ENCODE measurements around the gene TTC8. TPM values are rescaled to one million over a fixed set of nuclear protein-coding genes. Genes with fewer than 3 reads are reported as not detected.

The TTC8 gene
- total RNA-seq, 3 donors from 2014 or later, result 18.9 to 58.2 (median 44.6) TPM

DNA sequence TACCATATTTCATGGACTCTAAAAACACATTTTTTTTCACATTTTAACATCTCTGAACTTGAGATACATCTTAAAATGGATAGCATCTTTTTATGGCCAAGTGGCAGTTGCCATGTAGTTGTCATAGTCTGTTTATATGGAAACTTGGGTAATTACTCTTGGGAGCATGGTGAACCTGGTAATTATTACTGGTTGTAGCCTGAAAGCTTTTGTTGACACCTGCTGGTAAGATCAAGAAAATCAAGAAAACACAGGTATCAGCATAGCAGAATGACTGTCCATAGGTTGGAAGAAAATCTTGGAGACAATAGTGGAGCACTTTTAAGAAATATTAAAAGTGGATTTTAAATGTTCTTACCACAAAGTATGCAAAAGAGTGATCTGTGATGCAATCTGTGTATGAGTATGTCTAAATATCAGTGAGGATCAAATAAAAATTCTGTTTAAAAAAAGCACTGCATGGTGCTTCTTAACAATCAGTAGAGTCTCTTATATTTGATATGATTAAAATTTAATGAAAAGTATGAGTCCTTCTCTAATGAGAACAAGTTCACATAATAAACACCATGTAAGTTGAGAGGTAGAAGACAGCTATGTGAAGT, 44.2 kb downstream of the TTC8 start:
- TF ChIP-seq POLR2AphosphoS5 (IDR thresholded peaks at IDR 0.05), result no peak
- TF ChIP-seq, protein P1, sequence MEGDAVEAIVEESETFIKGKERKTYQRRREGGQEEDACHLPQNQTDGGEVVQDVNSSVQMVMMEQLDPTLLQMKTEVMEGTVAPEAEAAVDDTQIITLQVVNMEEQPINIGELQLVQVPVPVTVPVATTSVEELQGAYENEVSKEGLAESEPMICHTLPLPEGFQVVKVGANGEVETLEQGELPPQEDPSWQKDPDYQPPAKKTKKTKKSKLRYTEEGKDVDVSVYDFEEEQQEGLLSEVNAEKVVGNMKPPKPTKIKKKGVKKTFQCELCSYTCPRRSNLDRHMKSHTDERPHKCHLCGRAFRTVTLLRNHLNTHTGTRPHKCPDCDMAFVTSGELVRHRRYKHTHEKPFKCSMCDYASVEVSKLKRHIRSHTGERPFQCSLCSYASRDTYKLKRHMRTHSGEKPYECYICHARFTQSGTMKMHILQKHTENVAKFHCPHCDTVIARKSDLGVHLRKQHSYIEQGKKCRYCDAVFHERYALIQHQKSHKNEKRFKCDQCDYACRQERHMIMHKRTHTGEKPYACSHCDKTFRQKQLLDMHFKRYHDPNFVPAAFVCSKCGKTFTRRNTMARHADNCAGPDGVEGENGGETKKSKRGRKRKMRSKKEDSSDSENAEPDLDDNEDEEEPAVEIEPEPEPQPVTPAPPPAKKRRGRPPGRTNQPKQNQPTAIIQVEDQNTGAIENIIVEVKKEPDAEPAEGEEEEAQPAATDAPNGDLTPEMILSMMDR (IDR thresholded peaks at IDR 0.05), result peak in 2 of 3 donors; percentile 33 to 48
- Histone ChIP-seq H3K4me1 (no peaks in the 10 kb centered on the region), H3K36me3 (peaks cover 8% of the 10 kb centered on the region), H3K27ac (no peak overlapping the region), H3K9me3 (no peaks in the 10 kb centered on the region), H3K27me3 (no peaks in the 10 kb centered on the region), H3K4me3 (no peak overlapping the region)
- DNase-seq (ENCODE audit: low spot score in 2 of 2), result no peak
- intact Hi-C loops (cut with DNase I; ENCODE audit: low total_unique reads), result no loop called here

GRCh38 chr14:88870777-88871176, 46.3 kb downstream of the TTC8 start:
- Histone ChIP-seq H3K27ac (no peak overlapping the region), H3K9me3 (no peaks in the 10 kb centered on the region), H3K4me3 (no peak overlapping the region), H3K4me1 (no peaks in the 10 kb centered on the region), H3K27me3 (no peaks in the 10 kb centered on the region), H3K36me3 (peaks cover 8% of the 10 kb centered on the region)
- TF ChIP-seq, protein P1 (IDR thresholded peaks at IDR 0.05), result no peak
- TF ChIP-seq POLR2A (IDR thresholded peaks at IDR 0.05) (no peak), POLR2AphosphoS5 (IDR thresholded peaks at IDR 0.05) (no peak)
- intact Hi-C loops (cut with DNase I; ENCODE audit: low total_unique reads), result no loop called here
- DNase-seq (ENCODE audit: low spot score in 2 of 2), result no peak

DNA sequence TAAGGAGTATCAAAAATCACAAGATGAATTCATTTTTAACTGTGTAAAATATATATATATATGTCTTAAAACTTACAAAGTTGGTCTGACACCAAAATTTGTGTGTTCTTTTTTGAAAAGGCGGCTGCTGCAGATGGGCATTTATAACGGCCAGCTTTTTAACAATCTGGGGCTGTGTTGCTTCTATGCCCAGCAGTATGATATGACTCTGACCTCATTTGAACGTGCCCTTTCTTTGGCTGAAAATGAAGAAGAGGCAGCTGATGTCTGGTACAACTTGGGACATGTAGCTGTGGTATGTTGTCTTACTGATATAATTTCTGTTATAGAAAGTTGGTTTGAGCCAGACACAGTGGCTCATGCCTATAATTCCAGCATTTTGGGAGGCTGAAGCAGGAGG, 47.0 kb downstream of the TTC8 start:
- H3K4me3 ChIP-seq, result no peak overlapping the region
- H3K36me3 ChIP-seq, result peaks cover 8% of the 10 kb centered on the region
- TF ChIP-seq, protein P1 (IDR thresholded peaks at IDR 0.05), result no peak
- no peak for TF ChIP-seq POLR2A (IDR thresholded peaks at IDR 0.05)
- no peak for TF ChIP-seq POLR2AphosphoS5 (IDR thresholded peaks at IDR 0.05)
- DNase-seq (ENCODE audit: low spot score in 2 of 2), result no peak
- H3K27me3 ChIP-seq, result no peaks in the 10 kb centered on the region
- H3K9me3 ChIP-seq, result no peaks in the 10 kb centered on the region
- intact Hi-C loops (cut with DNase I; ENCODE audit: low total_unique reads), result no loop called here
- H3K27ac ChIP-seq, result no peak overlapping the region
- H3K4me1 ChIP-seq, result no peaks in the 10 kb centered on the region

- intact Hi-C loops (cut with DNase I; ENCODE audit: low total_unique reads), result no loop called here
- no peaks in the 10 kb centered on the region for H3K9me3 ChIP-seq
- H3K27me3 ChIP-seq, result no peaks in the 10 kb centered on the region
- no peak overlapping the region for H3K4me3 ChIP-seq
- DNase-seq (ENCODE audit: low spot score in 2 of 2), result no peak
- TF ChIP-seq POLR2AphosphoS5 (IDR thresholded peaks at IDR 0.05), result no peak
- TF ChIP-seq, protein P1 (IDR thresholded peaks at IDR 0.05), result no peak
- no peak for TF ChIP-seq POLR2A (IDR thresholded peaks at IDR 0.05)
- H3K4me1 ChIP-seq, result no peaks in the 10 kb centered on the region
- H3K36me3 ChIP-seq, result peaks cover 8% of the 10 kb centered on the region
- H3K27ac ChIP-seq, result no peak overlapping the region
These were observed 48.5 kb downstream of the TTC8 start for GRCh38 chr14:88872976-88873375.

DNA sequence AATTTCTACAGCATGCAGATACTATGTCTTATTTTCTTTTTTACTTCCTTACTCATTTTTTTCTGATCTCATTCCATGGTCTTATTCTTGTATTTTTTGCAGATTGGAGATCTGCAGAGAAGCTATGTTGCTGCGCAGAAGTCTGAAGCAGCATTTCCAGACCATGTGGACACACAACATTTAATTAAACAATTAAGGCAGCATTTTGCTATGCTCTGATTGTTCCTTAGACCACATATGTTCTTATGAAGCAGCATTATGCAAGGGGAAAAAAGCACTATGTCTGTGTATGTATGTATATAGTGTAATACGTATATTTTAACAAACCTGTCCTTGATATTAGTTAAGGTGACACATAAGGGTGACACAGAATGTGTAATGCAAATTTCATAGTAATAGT, 52.7 kb downstream of the TTC8 start:
- no peak for DNase-seq (ENCODE audit: low spot score in 2 of 2)
- Histone ChIP-seq H3K4me3 (no peak overlapping the region), H3K27me3 (no peaks in the 10 kb centered on the region), H3K9me3 (no peaks in the 10 kb centered on the region), H3K4me1 (no peaks in the 10 kb centered on the region), H3K36me3 (peaks cover 5% of the 10 kb centered on the region), H3K27ac (no peak overlapping the region)
- intact Hi-C loops (cut with DNase I; ENCODE audit: low total_unique reads), result no loop called here
- TF ChIP-seq POLR2AphosphoS5 (IDR thresholded peaks at IDR 0.05) (no peak), POLR2A (IDR thresholded peaks at IDR 0.05) (no peak)
- TF ChIP-seq, protein P1 (IDR thresholded peaks at IDR 0.05), result no peak
